HPDE6-E6E7 (cell line): ENCODE results near the gene GPR15.

Experiments
- DNase-seq: peaks from one replicate; pipeline ENCODE4 v3.0.0; 2011; ENCODE audit warnings: missing footprints; ENCODE audit errors: extremely low spot score

Gene GPR15

DNA sequence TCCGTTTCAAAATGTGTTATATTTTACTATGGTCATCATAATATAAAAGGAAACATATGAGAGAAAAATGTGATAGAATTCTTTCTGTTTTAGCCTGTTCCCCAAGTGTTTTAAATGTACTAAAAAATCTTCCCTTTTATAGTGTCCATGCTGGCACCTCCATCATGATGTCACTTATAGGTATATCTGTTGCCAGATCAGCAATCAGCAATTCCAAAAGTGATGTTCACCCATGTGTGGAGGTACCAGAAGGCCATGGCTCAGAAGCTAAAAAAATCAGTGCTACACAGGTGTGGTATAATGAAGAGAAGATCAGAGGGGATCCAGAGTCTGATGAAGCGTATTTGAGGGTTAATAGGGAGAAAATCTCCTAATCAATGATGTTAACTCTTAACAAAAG, 1.1 kb upstream of the GPR15 start:
- DNase-seq: no peak

DNA sequence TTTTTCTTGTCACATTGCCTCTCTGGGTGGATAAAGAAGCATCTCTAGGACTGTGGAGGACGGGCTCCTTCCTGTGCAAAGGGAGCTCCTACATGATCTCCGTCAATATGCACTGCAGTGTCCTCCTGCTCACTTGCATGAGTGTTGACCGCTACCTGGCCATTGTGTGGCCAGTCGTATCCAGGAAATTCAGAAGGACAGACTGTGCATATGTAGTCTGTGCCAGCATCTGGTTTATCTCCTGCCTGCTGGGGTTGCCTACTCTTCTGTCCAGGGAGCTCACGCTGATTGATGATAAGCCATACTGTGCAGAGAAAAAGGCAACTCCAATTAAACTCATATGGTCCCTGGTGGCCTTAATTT, 478 bp downstream of the GPR15 start:
- DNase-seq: no peak

DNA sequence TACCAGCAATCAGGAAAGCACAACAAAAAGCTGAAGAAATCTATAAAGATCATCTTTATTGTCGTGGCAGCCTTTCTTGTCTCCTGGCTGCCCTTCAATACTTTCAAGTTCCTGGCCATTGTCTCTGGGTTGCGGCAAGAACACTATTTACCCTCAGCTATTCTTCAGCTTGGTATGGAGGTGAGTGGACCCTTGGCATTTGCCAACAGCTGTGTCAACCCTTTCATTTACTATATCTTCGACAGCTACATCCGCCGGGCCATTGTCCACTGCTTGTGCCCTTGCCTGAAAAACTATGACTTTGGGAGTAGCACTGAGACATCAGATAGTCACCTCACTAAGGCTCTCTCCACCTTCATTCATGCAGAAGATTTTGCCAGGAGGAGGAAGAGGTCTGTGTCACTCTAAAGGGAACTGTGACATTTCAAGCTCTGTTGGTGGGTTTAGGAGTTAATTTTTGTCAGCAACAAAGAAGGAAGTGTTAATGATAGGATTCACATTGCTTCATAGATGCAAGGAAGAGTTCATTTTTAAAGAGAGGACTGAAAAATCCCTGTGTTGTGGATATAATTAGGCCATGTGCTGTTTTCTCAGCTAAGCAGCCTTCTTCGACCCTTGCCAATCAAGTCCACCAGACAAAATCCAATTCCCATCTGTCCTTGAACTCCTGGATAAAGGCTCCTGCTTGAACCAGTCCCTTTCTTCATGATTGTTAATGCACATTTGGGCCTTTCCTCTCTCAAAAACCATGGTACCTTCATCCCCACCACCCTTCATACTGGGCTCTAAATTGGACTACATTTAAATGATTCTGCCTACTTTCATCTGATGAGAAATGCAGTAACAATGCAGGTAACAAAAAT, 1.2 kb downstream of the GPR15 start:
- no peak for DNase-seq

DNA sequence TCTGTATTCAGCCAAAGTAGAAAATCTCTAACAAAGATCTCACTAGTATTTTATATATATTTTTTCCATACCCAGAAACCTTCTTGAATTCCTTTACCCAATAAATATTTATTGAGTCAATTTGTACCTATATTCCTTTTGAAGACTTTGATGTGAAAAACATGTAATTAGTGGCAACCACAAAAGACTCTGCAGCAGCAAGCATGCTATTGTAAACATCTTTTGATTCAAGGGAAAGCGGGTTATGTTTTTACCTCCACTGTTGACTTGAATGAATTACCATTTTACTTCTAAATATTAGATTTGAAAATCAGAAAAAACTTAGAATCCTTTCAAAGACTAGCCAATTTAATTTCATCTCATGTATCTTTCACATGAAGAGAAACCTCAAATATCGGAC, 2.4 kb downstream of the GPR15 start:
- DNase-seq: no peak

DNA sequence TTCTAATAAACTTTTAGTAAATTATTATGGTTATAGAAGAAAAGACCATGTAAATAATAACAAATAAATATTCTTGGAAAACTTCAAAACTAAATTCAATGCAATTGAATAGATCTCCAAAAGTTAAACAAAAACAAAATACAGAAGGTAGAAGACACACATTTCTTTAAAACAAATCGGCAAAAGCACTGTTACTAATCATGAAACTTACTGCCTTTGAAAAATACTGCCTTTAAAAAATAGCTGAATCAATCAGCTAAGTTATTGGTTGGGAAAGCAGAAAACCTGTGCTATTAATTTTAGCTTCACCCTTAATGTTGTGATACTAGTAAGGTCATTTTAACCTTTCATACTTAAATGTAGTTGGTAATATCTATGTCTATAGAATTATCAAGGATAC, 3.0 kb downstream of the GPR15 start:
- no peak for DNase-seq

DNA sequence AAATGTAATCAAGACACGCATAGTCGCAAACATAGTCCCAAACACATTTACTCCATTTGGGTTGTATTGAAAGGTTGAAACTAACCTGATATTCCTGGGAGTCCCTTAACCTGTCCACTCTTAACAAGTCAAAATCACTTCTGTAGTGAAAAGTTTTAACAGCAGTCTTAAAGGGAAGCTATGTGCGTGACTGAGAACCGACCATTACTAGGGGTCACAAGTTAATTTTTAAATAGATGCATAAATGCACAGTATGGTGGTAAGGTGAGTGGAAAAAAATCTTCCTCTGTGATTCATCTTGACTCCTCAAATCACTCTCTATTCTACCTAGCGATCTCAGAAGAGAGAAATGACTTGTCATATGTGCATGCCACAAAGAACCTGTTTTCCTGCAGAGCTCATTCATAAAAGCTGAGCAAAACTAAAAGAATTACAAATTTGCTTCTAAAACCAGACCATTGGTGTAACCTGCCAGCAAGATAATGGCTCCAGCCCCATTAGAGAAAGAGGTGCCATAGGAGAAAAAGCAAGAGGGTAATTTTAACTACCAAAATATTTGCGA, 4.8 kb downstream of the GPR15 start:
- no peak for DNase-seq

DNA sequence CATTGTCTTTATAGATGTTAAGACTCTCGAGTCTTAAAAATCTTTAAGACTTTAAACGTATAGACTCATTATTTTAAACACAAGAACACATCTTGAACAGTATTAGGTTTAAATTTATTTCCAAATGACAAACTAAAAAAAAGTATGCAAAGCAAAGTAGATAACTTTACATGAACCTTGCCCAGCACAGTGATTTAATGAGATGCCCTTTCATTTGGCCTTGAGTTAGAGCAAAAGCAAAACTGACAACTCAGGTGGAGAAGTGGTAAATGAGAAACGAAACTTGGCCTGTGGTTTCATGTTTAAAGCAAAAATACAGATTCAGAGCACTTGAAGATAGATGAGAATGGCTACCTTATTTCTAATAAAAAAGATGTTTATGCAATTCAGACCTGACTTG, 8.6 kb downstream of the GPR15 start:
- DNase-seq: no peak

DNA sequence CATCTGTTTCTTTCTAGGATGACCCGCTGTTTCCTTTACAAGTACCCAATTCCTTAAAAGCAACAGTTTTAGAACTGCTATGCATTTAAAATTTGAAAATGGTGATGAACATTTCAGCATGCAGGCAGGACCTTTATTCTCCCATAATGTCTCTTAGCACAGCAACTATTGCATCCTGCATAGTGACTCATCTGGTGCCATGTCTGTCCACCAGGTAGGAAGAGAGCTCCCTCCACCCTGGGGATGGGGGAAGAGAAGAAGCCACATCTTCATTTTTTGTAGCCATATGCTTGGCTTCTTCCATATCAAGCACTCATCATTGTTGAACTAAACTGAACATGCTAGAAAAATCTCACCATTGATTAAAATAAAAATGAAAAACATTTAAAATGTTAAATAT, 9.9 kb downstream of the GPR15 start:
- no peak for DNase-seq

DNA sequence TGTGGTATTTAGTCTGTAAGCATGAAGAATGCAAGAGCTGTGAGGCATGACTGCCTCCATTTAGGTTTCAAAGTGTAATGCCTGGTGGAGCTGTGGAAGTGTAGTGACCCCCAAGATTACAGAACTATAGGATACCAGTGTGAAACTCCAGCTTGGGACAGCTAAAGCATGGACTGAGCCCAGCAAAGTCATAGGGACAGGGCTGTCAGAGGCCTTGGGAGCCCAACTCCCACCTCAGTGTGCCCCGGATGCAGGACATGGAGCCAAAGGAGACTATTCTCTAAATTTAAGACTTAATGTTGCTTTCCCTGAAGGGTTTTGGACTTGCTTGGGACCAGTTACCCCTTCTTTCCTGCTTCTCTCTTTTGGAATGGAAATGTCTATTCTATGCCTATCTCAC, 10.8 kb downstream of the GPR15 start:
- no peak for DNase-seq

DNA sequence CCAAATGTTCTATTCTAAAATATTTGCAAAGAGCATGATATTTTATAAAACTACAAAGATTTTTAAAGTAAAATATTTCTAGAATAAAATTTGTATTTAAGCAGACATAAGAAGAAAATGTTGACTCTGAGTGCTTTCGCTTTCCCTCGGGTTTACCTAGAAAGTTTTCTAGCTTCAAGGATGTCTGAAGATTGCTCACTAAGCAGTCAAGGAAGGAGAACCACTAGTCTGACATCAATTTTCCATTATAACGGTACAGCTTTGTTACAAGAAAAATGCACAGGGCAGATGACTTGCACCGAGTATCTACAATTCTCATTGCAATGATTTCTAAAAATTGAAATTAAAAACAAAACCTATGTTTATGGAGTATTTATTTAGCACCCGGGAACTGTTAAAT, 14.2 kb downstream of the GPR15 start:
- no peak for DNase-seq

DNA sequence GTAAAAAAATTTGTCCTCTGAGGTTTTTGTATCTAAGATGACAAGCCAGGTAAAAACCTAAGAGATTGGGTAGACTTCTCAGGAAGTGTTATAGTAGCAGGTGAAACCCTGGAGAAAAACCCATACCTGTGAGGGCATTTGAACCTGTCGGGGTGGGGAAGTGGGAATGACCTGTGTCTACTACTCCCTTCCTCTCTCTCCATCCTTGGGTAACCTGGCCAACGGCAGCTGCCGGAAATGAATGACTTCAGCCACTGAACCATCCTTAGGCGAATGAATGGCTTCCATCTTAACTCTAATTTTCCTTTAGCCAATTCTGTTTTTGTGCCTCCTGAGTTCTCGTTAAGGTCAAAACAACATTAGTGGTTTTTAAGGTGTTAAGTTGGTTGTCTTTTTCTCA, 16.8 kb downstream of the GPR15 start:
- DNase-seq: no peak

DNA sequence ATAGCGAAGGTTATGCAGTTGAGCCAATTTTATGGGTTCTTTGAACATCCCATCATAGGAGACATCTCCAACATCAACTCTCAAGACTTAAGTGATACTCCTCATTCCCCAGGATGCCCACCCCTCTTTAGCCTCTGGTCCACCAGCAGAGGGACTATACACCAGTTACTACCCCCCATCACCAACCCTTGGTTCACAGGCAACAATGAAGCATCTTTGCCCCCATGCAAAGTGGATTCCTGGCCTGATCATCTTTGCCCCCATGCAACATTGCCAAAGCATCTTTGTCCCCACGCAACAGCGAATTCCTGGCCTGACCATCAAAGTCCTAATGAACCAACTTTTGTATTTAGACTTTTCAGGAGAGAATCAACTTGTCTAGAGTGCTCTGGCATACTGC, 19.1 kb downstream of the GPR15 start:
- no peak for DNase-seq

DNA sequence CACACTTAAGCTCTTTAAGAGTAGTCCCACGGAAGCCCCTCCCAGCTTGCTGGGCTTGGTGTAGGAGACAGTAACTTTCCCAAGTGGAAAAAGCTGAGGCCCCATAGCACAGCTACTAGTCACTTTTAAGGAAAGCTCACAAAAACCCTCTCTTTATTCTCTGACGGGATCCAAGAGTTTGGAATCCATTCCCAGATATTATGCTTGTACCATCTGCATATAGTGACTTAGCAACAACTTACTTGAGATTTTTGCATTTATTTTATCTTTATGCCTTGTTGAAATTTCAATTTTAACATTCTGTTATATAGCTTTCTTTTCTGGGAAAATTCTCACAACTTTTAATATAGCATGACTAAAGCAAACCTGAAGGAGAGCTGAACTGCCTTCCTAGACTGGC, 19.5 kb downstream of the GPR15 start:
- no peak for DNase-seq

DNA sequence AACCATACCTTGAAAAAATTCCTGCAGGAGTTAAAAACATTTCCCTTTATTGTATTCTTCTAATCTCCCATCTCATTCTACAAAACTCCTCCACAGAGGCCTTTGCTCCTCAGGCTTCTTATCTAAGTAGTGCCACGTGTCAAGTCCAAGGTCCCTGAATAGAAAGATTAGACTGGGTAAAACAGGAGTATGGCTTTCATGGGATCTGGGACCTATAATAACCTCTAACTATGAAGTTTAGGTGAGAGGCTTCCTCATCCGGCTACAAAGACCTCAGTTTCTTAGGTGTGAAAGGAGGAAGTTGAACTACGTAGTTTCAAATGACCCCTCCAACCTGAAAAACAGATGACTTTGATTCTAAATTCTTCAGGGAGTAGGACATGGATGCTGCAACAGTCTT, 20.0 kb downstream of the GPR15 start:
- no peak for DNase-seq

DNA sequence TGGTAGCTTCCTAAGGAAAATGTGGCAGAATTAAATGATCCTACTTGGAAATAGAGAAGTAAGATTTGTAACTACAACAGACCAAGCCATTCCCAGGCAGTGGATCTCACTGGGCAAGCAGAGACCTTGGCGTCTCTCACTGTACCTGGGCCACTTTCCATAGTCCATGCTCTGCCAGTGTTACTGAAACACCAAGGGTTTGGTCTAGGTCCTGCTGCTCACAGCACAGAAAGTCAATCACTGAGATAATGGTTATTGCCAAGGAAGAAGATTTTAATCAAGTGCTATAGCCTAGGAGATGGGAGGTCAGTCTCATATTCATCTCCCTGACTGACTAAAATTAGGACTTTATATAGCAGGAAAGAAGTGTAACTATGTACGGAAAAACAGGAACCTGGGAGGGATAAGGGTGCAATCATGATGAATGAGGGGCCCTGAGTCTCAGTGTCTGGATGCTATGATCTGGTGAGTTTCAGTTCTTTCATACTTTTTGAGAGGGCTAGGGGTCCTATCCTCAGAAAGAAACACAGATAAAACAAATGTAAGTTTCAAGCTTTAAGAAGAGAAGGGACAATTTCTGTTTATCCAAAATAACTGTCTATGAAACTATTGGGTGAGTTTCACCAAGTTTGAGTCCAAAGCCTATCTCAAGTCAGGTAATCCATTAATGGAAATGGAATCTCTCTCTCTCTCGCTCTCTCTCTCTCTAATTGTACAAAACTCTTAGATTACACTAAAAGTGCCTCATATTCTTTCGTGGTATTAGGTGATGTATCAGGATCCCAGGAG, 20.6 kb downstream of the GPR15 start:
- DNase-seq: no peak

DNA sequence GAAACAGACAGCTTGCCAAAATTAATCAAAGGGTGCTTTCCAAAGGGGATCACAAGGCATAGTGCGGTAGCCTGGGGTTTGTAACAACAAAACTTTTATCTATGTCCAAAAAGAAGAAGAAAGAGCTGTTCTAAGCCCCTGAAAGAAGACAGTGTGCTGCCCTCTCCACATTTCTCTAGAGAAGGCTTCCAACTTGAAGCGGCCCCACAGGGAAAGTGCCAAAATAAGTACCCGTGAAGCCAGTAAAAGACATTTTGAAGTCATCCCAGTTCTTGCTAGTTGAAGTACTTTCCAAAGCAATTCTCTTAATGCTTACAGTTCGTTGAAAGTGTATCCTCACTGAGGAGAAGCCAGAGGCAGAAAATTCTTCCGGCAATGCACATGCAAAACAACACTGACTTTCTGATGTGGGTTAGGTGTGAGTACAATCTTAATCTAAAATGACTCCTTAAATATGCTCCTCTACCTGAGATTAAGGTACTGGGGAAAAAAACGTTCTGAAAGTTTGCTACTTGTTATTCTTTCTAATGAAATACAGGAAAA, 21.3 kb downstream of the GPR15 start:
- DNase-seq: no peak

DNA sequence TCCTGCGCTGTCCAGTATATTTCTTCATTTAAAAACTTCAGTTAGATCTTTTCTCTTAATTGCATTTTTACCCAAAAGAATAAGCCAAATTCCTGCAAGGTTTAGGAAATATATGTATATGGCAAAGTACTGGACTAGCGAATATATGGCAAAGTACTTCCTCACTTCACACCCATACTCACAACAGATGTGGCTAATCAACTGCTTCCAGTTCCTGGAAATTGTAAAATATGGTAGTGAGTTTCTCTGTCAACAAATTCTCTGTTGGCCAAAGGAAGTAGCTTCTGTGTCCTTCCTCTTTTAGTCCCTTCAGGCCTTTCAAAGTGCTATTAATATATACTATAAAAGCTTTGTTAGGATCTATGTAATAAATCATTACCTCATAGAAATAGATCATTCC, 22.0 kb downstream of the GPR15 start:
- no peak for DNase-seq

DNA sequence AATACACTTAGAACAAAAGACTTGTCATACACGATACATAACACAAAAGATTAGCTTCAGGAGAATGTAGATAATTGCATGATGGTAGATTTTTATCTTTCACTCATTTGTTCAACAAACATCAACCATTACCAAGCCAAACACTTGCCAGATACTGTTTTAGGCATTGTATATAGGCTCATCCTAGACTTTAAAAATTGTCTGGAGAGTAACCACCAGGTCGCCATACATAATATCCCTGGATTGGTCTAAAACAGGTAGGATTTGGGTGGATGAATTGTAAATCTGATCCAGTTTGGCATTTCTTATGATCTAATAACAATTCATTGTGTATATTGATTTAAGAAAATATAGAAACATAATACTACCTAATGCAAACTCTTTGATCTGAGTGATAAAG, 22.8 kb downstream of the GPR15 start:
- no peak for DNase-seq

DNA sequence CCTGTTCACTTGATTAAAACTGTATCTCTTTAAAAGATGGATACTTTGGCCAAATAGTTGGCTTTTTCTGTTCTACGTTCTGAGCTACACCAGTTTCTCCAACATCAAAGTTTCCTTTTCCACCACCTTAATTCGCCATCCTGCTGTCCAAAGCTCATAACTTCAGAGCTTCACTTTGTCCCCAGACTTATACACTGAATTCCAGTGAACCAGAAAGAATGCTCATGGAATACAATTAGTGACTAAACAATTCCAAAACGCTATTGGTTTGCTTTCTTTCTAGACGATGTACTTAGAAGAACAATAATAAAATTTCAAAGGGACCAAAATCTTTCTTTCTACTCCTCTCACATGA, 23.2 kb downstream of the GPR15 start:
- no peak for DNase-seq

DNA sequence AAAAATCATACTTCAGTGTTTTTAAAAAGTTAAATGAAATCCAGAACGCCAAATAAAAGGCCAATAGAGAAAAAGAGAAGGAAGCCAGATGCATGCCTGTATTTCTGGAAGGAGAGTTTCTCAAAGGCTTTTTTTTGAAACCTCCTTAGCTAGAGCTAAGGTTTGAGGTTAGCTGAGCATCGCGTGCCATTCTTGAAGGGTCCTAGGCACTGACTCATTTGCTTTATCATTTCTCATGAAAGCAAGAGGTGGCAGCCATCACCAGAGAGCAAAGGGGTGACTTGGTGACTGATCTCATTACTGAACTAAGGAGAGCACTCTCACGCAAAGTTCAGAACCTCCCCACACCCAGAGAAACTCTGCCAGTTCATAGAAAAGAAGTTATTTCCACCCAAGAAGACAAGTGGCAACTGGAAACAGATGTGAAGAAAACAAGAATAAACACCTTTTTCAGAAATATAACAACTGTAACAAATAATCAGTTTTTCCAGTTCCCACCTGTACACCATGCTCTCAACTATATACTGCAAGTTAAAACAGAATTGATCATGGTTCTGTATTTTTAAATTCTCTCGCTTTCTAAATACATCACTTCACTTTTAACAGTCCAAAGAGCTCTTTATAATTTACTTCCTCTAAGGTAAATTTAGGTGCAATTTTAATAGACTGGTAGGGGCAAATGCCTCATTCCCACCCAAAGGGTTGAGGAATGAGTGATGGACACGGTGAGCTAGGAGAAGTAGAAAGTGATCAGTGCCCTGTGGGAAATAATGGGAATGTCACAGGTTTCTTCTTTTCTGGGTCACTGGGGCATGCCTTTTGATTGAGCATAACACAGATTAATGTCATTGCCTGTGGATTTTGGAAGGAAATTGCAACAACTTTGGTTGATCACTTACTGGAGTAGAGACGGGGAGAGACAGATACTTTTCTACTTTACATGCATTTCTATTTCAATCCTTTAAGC, 24.7 kb downstream of the GPR15 start:
- no peak for DNase-seq

DNA sequence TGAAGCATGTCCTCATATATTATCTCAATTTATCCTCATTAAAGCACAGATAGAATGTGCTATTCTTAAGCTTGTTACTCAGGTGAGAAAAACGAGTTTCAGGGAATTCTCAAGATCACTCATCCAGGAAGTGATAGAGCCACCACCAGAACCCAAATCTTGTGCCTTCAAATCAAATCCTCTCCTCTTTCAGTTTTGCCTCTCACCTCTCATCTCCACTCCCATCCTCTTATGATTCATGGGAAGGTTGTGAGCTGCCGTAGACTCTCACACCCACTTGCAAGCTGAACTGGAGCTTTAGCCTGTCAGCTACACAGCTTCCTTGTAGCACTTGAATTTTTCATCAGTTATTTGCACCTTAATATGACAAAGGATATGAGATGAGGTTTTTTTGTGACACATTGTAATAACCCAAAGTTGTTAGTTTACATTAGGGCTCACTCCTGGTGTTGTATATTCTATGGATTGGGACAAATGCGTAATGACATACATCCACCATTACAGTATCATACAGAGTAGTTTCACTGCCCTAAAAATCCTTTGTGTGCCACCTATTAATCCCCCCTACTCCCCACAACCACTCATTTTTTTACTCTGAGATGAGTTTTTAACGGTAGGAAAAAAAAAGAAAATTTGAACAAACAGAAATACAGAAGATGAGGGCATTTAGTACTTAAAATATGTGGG, 25.7 kb downstream of the GPR15 start:
- DNase-seq: no peak
